Measurements from ENCODE around the gene ABTB2.

- no peak for TF ChIP-seq POLR2AphosphoS5 (IDR thresholded peaks at IDR 0.05; ENCODE audit: low read depth)
- no peak for TF ChIP-seq CTCF (conservative IDR thresholded peaks at IDR 0.05; ENCODE audit: low read depth in 2 of 2)
- no peak for TF ChIP-seq JUNB (IDR thresholded peaks at IDR 0.05; ENCODE audit: unreplicated experiment)
- TF ChIP-seq EZH2 (IDR thresholded peaks at IDR 0.05; ENCODE audit: low read depth, unreplicated experiment), result no peak
- no peak for TF ChIP-seq REST (IDR thresholded peaks at IDR 0.05; ENCODE audit: unreplicated experiment)
- no peak for TF ChIP-seq ETS1 (IDR thresholded peaks at IDR 0.05)
- no peak for TF ChIP-seq EZH2phosphoT487 (IDR thresholded peaks at IDR 0.05; ENCODE audit: unreplicated experiment)
- no peak for TF ChIP-seq STAT1 (IDR thresholded peaks at IDR 0.05; ENCODE audit: unreplicated experiment)
- TF ChIP-seq CREB1 (CRISPR knock-in tag; IDR thresholded peaks at IDR 0.05; ENCODE audit: low read depth), result no peak
- no peak for TF ChIP-seq ZNF331 (CRISPR knock-in tag; IDR thresholded peaks at IDR 0.05; ENCODE audit: low read depth)
Measured at GRCh38 chr11:34139346-34139745, 218.5 kb downstream of the ABTB2 start.

All from GM23338 (cell line).